ENCODE measurements around the gene LRCH1. TPM values are rescaled to one million over a fixed set of nuclear protein-coding genes. Genes with fewer than 3 reads are reported as not detected.

Gene LRCH1
- total and polyA plus RNA-seq, 7 donors: 1.7 to 7.9 (median 4.1) TPM

GRCh38 chr13:46554951-46555350 is 2.0 kb downstream of the LRCH1 start:
- H3K36me3 ChIP-seq (ENCODE audit: insufficient read depth in 1 of 2, low read depth in 1 of 2): no peaks in the 10 kb centered on the region
- H3K4me3 ChIP-seq: peak overlapping the region; percentile 92
- no peaks in the 10 kb centered on the region for H3K4me1 ChIP-seq
- no peaks in the 10 kb centered on the region for H3K9me3 ChIP-seq
- ATAC-seq (no peak), DNase-seq (no peak)
- no peaks in the 10 kb centered on the region for H3K27me3 ChIP-seq (ENCODE audit: insufficient read depth in 3 of 3, low read length in 2 of 3)
- no peak for TF ChIP-seq CTCF (IDR thresholded peaks at IDR 0.05)
- intact Hi-C loops (cut with DNase I): loop anchor here in 1 of 2 donors (5.0 kb wide), 1 partner anchor 162 kb away; no protein-coding TSS in a partner anchor
- WGBS, 3 donors: 33 to 54% (median 43%) methylated on average over 2 of the region's 2 CpGs
- H3K27ac ChIP-seq: peak overlapping the region; percentile 84

- no peak overlapping the region for H3K4me3 ChIP-seq
- no peak for DNase-seq
- H3K9me3 ChIP-seq: no peaks in the 10 kb centered on the region
- no peak overlapping the region for H3K27ac ChIP-seq
- no peaks in the 10 kb centered on the region for H3K4me1 ChIP-seq
- intact Hi-C loops (cut with DNase I): no loop called here
- H3K36me3 ChIP-seq (ENCODE audit: insufficient read depth in 1 of 2, low read depth in 1 of 2): no peaks in the 10 kb centered on the region
- ATAC-seq: no peak
- 54 to 61% (median 59%) methylated on average over 4 of the region's 4 CpGs for WGBS, 3 donors
- no peak for TF ChIP-seq CTCF (IDR thresholded peaks at IDR 0.05)
- no peaks in the 10 kb centered on the region for H3K27me3 ChIP-seq (ENCODE audit: insufficient read depth in 3 of 3, low read length in 2 of 3)
Measured at GRCh38 chr13:46555722-46556417, 2.9 kb downstream of the LRCH1 start.

GRCh38 chr13:46556418-46556779 is 3.4 kb downstream of the LRCH1 start:
- TF ChIP-seq CTCF (IDR thresholded peaks at IDR 0.05): no peak
- ATAC-seq (no peak), DNase-seq (no peak)
- no peak overlapping the region for H3K4me3 ChIP-seq
- no peaks in the 10 kb centered on the region for H3K9me3 ChIP-seq
- no peaks in the 10 kb centered on the region for H3K4me1 ChIP-seq
- intact Hi-C loops (cut with DNase I): no loop called here
- H3K27ac ChIP-seq: no peak overlapping the region
- WGBS, 3 donors: 72 to 83% (median 74%) methylated on average over 6 of the region's 6 CpGs
- H3K36me3 ChIP-seq (ENCODE audit: insufficient read depth in 1 of 2, low read depth in 1 of 2): no peaks in the 10 kb centered on the region
- H3K27me3 ChIP-seq (ENCODE audit: insufficient read depth in 3 of 3, low read length in 2 of 3): no peaks in the 10 kb centered on the region

GRCh38 chr13:46559272-46559805 is 6.4 kb downstream of the LRCH1 start:
- no peak for TF ChIP-seq CTCF (IDR thresholded peaks at IDR 0.05)
- Histone ChIP-seq H3K27me3 (ENCODE audit: insufficient read depth in 3 of 3, low read length in 2 of 3) (no peaks in the 10 kb centered on the region), H3K36me3 (ENCODE audit: insufficient read depth in 1 of 2, low read depth in 1 of 2) (no peaks in the 10 kb centered on the region), H3K4me1 (no peaks in the 10 kb centered on the region), H3K9me3 (no peaks in the 10 kb centered on the region), H3K4me3 (no peak overlapping the region), H3K27ac (no peak overlapping the region)
- ATAC-seq (no peak), DNase-seq (no peak)
- WGBS, 3 donors: 63 to 83% (median 81%) methylated on average over 2 of the region's 2 CpGs
- intact Hi-C loops (cut with DNase I): no loop called here

GRCh38 chr13:46560778-46561177 is 7.8 kb downstream of the LRCH1 start:
- no peak for ATAC-seq
- intact Hi-C loops (cut with DNase I): no loop called here
- DNase-seq: no peak
- Histone ChIP-seq H3K9me3 (no peaks in the 10 kb centered on the region), H3K36me3 (ENCODE audit: insufficient read depth in 1 of 2, low read depth in 1 of 2) (no peaks in the 10 kb centered on the region), H3K4me1 (no peaks in the 10 kb centered on the region), H3K4me3 (no peak overlapping the region), H3K27ac (no peak overlapping the region), H3K27me3 (ENCODE audit: insufficient read depth in 3 of 3, low read length in 2 of 3) (no peaks in the 10 kb centered on the region)
- TF ChIP-seq CTCF (IDR thresholded peaks at IDR 0.05): no peak

Measured in psoas muscle (tissue), 8 donors.